Caco-2 (cell line): ENCODE results near the gene WASHC2C. TPM values are rescaled to one million over a fixed set of nuclear protein-coding genes. Genes with fewer than 3 reads are reported as not detected.
"Not testable (repeated sequence)": the region's sequence is repeated elsewhere in the genome, so short reads cannot be mapped to it uniquely, and the experiment has no call there.

Experiments used
- BruUV-seq: library from RNA; stranded (reverse); fragments of 400-500 nt; replicated peaks from 2 replicates; lab custom pipeline; 2021; lab: Mats Ljungman, UMichigan
- CTCF ChIA-PET: fragments of 300-600 bp; sonication (Branson Sonifier 250); formaldehyde crosslinking; loops from one replicate; lab custom pipeline; 2022; ENCODE audit warnings: antibody characterized with exemption; lab: Charles Lee
- POLR2A ChIA-PET: fragments of 300-600 bp; sonication (Branson Sonifier 250); formaldehyde crosslinking; loops from one replicate; lab custom pipeline; 2022; ENCODE audit warnings: antibody characterized with exemption; lab: Charles Lee
- DNase-seq, 2 experiments: peaks; one replicate each; pipeline versions ENCODE4 v3.0.0 to v3.0.0-alpha.2; 2020 to 2022
- H3K27me3 ChIP-seq: replicated peaks from 2 replicates; pipeline ENCODE4 v1.6.0; 2011; ENCODE audit warnings: low read length; ENCODE audit not compliant: control insufficient read depth, insufficient read depth
- H3K36me3 ChIP-seq: 2 replicates; pipeline ENCODE4 v1.5.1; 2011; ENCODE audit warnings: low read length; ENCODE audit not compliant: control insufficient read depth, insufficient read depth
- H3K4me1 ChIP-seq: fragments of 250-450 bp; sonication (Bioruptor Pico); 2 replicates; pipeline ENCODE4 v1.5.1; 2020; ENCODE audit warnings: mild to moderate bottlenecking
- H3K4me3 ChIP-seq: 2 replicates; pipeline ENCODE4 v1.5.1; 2011; ENCODE audit warnings: low read depth, mild to moderate bottlenecking, control low read depth, low read length
- H3K9me3 ChIP-seq: fragments of 250-450 bp; sonication (Bioruptor Pico); 2 replicates; pipeline ENCODE4 v1.5.1; 2020; ENCODE audit warnings: mild to moderate bottlenecking, moderate library complexity
- H3K27ac Mint-ChIP-seq: one replicate; pipeline ENCODE4 v1.8.0; 2022; ENCODE audit warnings: mixed read lengths; ENCODE audit not compliant: unreplicated experiment
- H3K27me3 Mint-ChIP-seq: one replicate; pipeline ENCODE4 v1.8.0; 2022; ENCODE audit warnings: mixed read lengths; ENCODE audit not compliant: insufficient read depth, unreplicated experiment
- H3K36me3 Mint-ChIP-seq: one replicate; pipeline ENCODE4 v1.8.0; 2022; ENCODE audit warnings: mild to moderate bottlenecking, mixed read lengths; ENCODE audit not compliant: insufficient read depth, unreplicated experiment
- H3K4me1 Mint-ChIP-seq: one replicate; pipeline ENCODE4 v1.8.0; 2022; ENCODE audit warnings: low read depth, mixed read lengths; ENCODE audit not compliant: unreplicated experiment
- H3K4me3 Mint-ChIP-seq: one replicate; pipeline ENCODE4 v1.8.0; 2022; ENCODE audit warnings: mild to moderate bottlenecking, moderate library complexity, mixed read lengths; ENCODE audit not compliant: unreplicated experiment
- H3K9me3 Mint-ChIP-seq: one replicate; pipeline ENCODE4 v1.8.0; 2022; ENCODE audit warnings: mixed read lengths; ENCODE audit not compliant: unreplicated experiment
- intact Hi-C: fragments of 100-400 bp; cut with micrococcal nuclease; formaldehyde crosslinking; loops from one replicate; pipeline ENCODE4 v1.10.0; 2022; ENCODE audit not compliant: unreplicated experiment
- total RNA-seq: library from RNA; stranded (reverse); gene quantifications from 2 replicates; pipeline ENCODE4 v1.2.3, GENCODE V29; 2022
- TF ChIP-seq, protein P1 (sequence below), 2 experiments: fragments of 200-600 bp in 1 of 2; IDR thresholded peaks; 1 replicate in 1 of 2; 2 replicates in 1 of 2; pipeline versions ENCODE4 v1.5.1 to v1.8.0; 2011 to 2022; ENCODE audit warnings: antibody characterized with exemption in 1 of 2, control low read depth in 1 of 2, inconsistent platforms in 1 of 2, low read depth in 1 of 2, low read length in 1 of 2, mild to moderate bottlenecking in 1 of 2, moderate library complexity in 1 of 2; ENCODE audit not compliant: insufficient read depth in 1 of 2, severe bottlenecking in 1 of 2, unreplicated experiment in 1 of 2

The WASHC2C gene
- total RNA-seq, 1 experiment from 2014 or later, result 48.1 TPM

DNA sequence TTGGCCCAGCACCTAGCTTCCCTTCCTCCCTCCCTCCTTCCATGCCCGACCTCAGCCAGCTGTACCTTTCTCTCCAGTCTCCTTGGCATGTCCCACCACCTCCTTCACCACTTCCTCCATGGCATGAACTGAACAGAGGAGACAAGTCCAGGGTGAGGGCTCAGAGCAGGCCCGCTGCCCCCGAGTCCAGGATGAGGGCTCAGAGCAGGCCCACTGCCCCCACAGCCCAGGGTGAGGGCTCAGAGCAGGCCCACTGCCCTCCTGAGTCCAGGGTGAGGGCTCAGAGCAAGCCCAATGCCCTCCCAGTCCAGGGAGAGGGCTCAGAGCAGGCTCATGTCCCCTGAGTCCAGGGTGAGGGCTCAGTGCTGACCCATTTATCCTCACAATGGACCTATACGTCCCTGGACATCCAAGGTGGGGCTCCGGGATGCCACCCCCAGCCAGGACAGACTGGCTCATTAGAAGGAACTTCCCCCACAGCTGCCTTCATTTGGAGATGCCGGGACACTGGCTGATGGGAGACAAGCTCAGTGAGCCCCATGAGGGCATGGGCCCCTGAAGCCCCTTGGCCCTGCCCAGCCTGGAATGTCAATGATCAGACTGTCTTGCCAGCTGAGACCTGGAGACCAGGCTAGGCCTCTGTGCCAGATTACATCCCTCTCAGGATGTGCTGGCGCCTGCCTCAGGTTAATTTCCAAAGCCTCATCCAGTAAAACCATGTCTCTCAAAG lies 90.2 kb downstream of the WASHC2C start:
- TF ChIP-seq, protein P1, sequence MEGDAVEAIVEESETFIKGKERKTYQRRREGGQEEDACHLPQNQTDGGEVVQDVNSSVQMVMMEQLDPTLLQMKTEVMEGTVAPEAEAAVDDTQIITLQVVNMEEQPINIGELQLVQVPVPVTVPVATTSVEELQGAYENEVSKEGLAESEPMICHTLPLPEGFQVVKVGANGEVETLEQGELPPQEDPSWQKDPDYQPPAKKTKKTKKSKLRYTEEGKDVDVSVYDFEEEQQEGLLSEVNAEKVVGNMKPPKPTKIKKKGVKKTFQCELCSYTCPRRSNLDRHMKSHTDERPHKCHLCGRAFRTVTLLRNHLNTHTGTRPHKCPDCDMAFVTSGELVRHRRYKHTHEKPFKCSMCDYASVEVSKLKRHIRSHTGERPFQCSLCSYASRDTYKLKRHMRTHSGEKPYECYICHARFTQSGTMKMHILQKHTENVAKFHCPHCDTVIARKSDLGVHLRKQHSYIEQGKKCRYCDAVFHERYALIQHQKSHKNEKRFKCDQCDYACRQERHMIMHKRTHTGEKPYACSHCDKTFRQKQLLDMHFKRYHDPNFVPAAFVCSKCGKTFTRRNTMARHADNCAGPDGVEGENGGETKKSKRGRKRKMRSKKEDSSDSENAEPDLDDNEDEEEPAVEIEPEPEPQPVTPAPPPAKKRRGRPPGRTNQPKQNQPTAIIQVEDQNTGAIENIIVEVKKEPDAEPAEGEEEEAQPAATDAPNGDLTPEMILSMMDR (IDR thresholded peaks at IDR 0.05; ENCODE audit: insufficient read depth in 1 of 2, low read depth in 1 of 2, low read length in 1 of 2, severe bottlenecking in 1 of 2, unreplicated experiment in 1 of 2), result no peak
- BruUV-seq, result no TSS peak
- CTCF ChIA-PET, result no interaction called here
- no peaks in the 10 kb centered on the region for H3K27me3 ChIP-seq
- no peak overlapping the region for H3K4me3 Mint-ChIP-seq
- H3K36me3 ChIP-seq, result no peaks in the 10 kb centered on the region
- no peak for DNase-seq
- no peaks in the 10 kb centered on the region for H3K4me1 Mint-ChIP-seq
- no peaks in the 10 kb centered on the region for H3K4me1 ChIP-seq
- H3K36me3 Mint-ChIP-seq, result peaks cover 9% of the 10 kb centered on the region
- POLR2A ChIA-PET, result no interaction called here
- no peak overlapping the region for H3K27ac Mint-ChIP-seq
- H3K27me3 Mint-ChIP-seq, result no peaks in the 10 kb centered on the region
- H3K9me3 Mint-ChIP-seq, result peaks cover 9% of the 10 kb centered on the region
- H3K9me3 ChIP-seq, result no peaks in the 10 kb centered on the region
- intact Hi-C loops, result no loop called here
- H3K4me3 ChIP-seq, result no peak overlapping the region

- BruUV-seq, result no TSS peak
- Mint-ChIP-seq H3K4me1 (no peaks in the 10 kb centered on the region), H3K9me3 (peaks cover 9% of the 10 kb centered on the region), H3K27ac (no peak overlapping the region), H3K36me3 (peaks cover 9% of the 10 kb centered on the region), H3K4me3 (no peak overlapping the region), H3K27me3 (no peaks in the 10 kb centered on the region)
- no peak for DNase-seq
- intact Hi-C loops, result loop anchor here (1.0 kb wide), 1 partner anchor 11 kb away; no protein-coding TSS in a partner anchor
- no peaks in the 10 kb centered on the region for H3K27me3 ChIP-seq
- TF ChIP-seq, protein P1 (IDR thresholded peaks at IDR 0.05; ENCODE audit: insufficient read depth in 1 of 2, low read depth in 1 of 2, low read length in 1 of 2, severe bottlenecking in 1 of 2, unreplicated experiment in 1 of 2), result no peak
- no peaks in the 10 kb centered on the region for H3K4me1 ChIP-seq
- ChIA-PET POLR2A (no interaction called here), CTCF (no interaction called here)
- H3K9me3 ChIP-seq, result no peaks in the 10 kb centered on the region
- H3K36me3 ChIP-seq, result no peaks in the 10 kb centered on the region
- H3K4me3 ChIP-seq, result no peak overlapping the region
Measured at GRCh38 chr10:45817912-45818311, 90.8 kb downstream of the WASHC2C start.

- intact Hi-C loops, result no loop called here
- no peak overlapping the region for H3K4me3 Mint-ChIP-seq
- CTCF ChIA-PET, result no interaction called here
- no peak overlapping the region for H3K27ac Mint-ChIP-seq
- H3K4me1 Mint-ChIP-seq, result no peaks in the 10 kb centered on the region
- no peaks in the 10 kb centered on the region for H3K4me1 ChIP-seq
- H3K9me3 Mint-ChIP-seq, result peaks cover 9% of the 10 kb centered on the region
- H3K27me3 ChIP-seq, result no peaks in the 10 kb centered on the region
- H3K36me3 Mint-ChIP-seq, result peaks cover 9% of the 10 kb centered on the region
- no peak overlapping the region for H3K4me3 ChIP-seq
- BruUV-seq, result no TSS peak
- no peaks in the 10 kb centered on the region for H3K9me3 ChIP-seq
- POLR2A ChIA-PET, result no interaction called here
- H3K27me3 Mint-ChIP-seq, result no peaks in the 10 kb centered on the region
- DNase-seq, result no peak
- H3K36me3 ChIP-seq, result no peaks in the 10 kb centered on the region
- TF ChIP-seq, protein P1 (IDR thresholded peaks at IDR 0.05; ENCODE audit: insufficient read depth in 1 of 2, low read depth in 1 of 2, low read length in 1 of 2, severe bottlenecking in 1 of 2, unreplicated experiment in 1 of 2), result no peak
Measured at GRCh38 chr10:45819552-45819951, 92.5 kb downstream of the WASHC2C start.

DNA sequence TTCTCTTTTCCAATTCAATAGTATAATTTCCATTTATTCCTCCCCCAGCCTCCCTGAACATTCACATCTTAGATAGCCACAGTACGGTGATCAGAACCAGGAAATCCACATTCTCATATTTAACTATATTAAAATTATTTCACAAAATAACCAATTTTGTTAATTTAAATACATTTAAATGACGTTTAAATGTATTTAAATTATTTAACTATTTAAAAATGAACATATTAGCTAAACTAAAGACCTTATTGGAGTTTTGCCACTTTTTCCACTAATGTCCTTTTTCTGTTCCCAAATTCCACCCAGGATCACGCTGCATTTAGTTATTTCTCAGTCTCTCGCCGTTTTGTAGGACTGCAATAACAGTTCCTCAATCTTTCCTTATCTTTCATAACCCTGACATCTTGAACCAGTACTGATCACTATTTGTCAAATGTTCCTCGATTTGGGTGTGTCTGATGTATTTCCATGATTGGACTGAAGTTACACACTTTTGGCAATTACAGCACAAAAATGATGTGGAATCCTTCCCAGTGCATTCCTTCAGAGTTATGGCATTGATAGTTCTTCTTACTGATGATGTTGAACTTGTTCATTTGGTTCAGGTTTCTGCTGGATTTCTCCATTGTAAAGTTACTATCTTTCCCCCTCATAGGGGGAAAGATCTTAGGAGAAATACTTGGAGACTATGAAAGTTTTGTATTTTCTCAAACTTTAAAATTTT lies 93.2 kb downstream of the WASHC2C start:
- H3K27me3 Mint-ChIP-seq, H3K9me3 ChIP-seq, H3K4me1 ChIP-seq, intact Hi-C loops, CTCF ChIA-PET, H3K4me1 Mint-ChIP-seq, POLR2A ChIA-PET, H3K9me3 Mint-ChIP-seq, DNase-seq, H3K4me3 Mint-ChIP-seq, H3K36me3 ChIP-seq, H3K4me3 ChIP-seq, H3K27ac Mint-ChIP-seq, H3K36me3 Mint-ChIP-seq, H3K27me3 ChIP-seq: not testable (repeated sequence)
- TSS peak; percentile 18 for BruUV-seq

GRCh38 chr10:45822918-45823317 lies 95.9 kb downstream of the WASHC2C start:
- H3K36me3 Mint-ChIP-seq, H3K4me3 ChIP-seq, H3K4me3 Mint-ChIP-seq, H3K4me1 ChIP-seq, POLR2A ChIA-PET, H3K9me3 ChIP-seq, CTCF ChIA-PET, intact Hi-C loops, H3K36me3 ChIP-seq, BruUV-seq, H3K9me3 Mint-ChIP-seq, H3K4me1 Mint-ChIP-seq, H3K27me3 Mint-ChIP-seq, H3K27me3 ChIP-seq, H3K27ac Mint-ChIP-seq, DNase-seq: not testable (repeated sequence)
